ENCODE data around the gene RC3H2. TPM values are rescaled to one million over a fixed set of nuclear protein-coding genes. Genes with fewer than 3 reads are reported as not detected.

RC3H2 gene
- total and polyA plus RNA-seq, 10 of the 15 experiments (the other 5 are each of a cell fraction or from before 2014, with no cell fraction given), result 7.2 to 25.5 (median 16.1) TPM

GRCh38 chr9:122931226-122932121, 26.3 kb upstream of the RC3H2 start, which contains the start of gene ZBTB26 (continued):
- TF ChIP-seq, protein P1, sequence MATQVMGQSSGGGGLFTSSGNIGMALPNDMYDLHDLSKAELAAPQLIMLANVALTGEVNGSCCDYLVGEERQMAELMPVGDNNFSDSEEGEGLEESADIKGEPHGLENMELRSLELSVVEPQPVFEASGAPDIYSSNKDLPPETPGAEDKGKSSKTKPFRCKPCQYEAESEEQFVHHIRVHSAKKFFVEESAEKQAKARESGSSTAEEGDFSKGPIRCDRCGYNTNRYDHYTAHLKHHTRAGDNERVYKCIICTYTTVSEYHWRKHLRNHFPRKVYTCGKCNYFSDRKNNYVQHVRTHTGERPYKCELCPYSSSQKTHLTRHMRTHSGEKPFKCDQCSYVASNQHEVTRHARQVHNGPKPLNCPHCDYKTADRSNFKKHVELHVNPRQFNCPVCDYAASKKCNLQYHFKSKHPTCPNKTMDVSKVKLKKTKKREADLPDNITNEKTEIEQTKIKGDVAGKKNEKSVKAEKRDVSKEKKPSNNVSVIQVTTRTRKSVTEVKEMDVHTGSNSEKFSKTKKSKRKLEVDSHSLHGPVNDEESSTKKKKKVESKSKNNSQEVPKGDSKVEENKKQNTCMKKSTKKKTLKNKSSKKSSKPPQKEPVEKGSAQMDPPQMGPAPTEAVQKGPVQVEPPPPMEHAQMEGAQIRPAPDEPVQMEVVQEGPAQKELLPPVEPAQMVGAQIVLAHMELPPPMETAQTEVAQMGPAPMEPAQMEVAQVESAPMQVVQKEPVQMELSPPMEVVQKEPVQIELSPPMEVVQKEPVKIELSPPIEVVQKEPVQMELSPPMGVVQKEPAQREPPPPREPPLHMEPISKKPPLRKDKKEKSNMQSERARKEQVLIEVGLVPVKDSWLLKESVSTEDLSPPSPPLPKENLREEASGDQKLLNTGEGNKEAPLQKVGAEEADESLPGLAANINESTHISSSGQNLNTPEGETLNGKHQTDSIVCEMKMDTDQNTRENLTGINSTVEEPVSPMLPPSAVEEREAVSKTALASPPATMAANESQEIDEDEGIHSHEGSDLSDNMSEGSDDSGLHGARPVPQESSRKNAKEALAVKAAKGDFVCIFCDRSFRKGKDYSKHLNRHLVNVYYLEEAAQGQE (IDR thresholded peaks at IDR 0.05; ENCODE audit: low read depth, low read length), result no peak; the same call in 1 of the 2 replicates
- TF ChIP-seq CHD4 (IDR thresholded peaks at IDR 0.05) (no peak), DPF2 (IDR thresholded peaks at IDR 0.05) (peak; percentile 50; the same call in 1 of the 2 replicates), TCF7 (IDR thresholded peaks at IDR 0.05; ENCODE audit: borderline replicate concordance) (0 out of 2 replicates have a peak, but pooled peaks have one; percentile 20), MXI1 (IDR thresholded peaks at IDR 0.05; ENCODE audit: low read depth, low read length) (0 out of 2 replicates have a peak, but pooled peaks have one; percentile 36), ZNF24 (IDR thresholded peaks at IDR 0.05) (no peak), PAX8 (IDR thresholded peaks at IDR 0.05) (no peak), ASH2L (IDR thresholded peaks at IDR 0.05; ENCODE audit: borderline replicate concordance, low read depth) (peak; percentile 30; the same call in 1 of the 2 replicates), IKZF2 (IDR thresholded peaks at IDR 0.05) (peak; percentile 68 to 80; a peak in 3 of 4 replicates), ZNF384 (IDR thresholded peaks at IDR 0.05; ENCODE audit: borderline replicate concordance, low read depth, low read length) (no peak), CHD1 (IDR thresholded peaks at IDR 0.05; ENCODE audit: low read depth, low read length) (no peak), SIX5 (IDR thresholded peaks at IDR 0.05; ENCODE audit: low read depth, low read length, severe bottlenecking) (peak; percentile 38), SIN3A (IDR thresholded peaks at IDR 0.05; ENCODE audit: low read depth, low read length) (peak; percentile 47; the same call in 1 of the 2 replicates), HDAC2 (IDR thresholded peaks at IDR 0.05) (no peak), RCOR1 (conservative IDR thresholded peaks at IDR 0.05; ENCODE audit: low read depth, low read length) (no peak), MTA2 (IDR thresholded peaks at IDR 0.05; ENCODE audit: low read depth) (peak; percentile 27; the same call in 1 of the 2 replicates), NRF1 (conservative IDR thresholded peaks at IDR 0.05; ENCODE audit: low read depth, low read length) (no peak), POLR2AphosphoS5 (IDR thresholded peaks at IDR 0.05; ENCODE audit: low read length) (peak; percentile 86)
- TF ChIP-seq, protein P2, sequence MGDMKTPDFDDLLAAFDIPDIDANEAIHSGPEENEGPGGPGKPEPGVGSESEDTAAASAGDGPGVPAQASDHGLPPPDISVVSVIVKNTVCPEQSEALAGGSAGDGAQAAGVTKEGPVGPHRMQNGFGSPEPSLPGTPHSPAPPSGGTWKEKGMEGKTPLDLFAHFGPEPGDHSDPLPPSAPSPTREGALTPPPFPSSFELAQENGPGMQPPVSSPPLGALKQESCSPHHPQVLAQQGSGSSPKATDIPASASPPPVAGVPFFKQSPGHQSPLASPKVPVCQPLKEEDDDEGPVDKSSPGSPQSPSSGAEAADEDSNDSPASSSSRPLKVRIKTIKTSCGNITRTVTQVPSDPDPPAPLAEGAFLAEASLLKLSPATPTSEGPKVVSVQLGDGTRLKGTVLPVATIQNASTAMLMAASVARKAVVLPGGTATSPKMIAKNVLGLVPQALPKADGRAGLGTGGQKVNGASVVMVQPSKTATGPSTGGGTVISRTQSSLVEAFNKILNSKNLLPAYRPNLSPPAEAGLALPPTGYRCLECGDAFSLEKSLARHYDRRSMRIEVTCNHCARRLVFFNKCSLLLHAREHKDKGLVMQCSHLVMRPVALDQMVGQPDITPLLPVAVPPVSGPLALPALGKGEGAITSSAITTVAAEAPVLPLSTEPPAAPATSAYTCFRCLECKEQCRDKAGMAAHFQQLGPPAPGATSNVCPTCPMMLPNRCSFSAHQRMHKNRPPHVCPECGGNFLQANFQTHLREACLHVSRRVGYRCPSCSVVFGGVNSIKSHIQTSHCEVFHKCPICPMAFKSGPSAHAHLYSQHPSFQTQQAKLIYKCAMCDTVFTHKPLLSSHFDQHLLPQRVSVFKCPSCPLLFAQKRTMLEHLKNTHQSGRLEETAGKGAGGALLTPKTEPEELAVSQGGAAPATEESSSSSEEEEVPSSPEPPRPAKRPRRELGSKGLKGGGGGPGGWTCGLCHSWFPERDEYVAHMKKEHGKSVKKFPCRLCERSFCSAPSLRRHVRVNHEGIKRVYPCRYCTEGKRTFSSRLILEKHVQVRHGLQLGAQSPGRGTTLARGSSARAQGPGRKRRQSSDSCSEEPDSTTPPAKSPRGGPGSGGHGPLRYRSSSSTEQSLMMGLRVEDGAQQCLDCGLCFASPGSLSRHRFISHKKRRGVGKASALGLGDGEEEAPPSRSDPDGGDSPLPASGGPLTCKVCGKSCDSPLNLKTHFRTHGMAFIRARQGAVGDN (IDR thresholded peaks at IDR 0.05), result no peak
- TF ChIP-seq, protein P3, sequence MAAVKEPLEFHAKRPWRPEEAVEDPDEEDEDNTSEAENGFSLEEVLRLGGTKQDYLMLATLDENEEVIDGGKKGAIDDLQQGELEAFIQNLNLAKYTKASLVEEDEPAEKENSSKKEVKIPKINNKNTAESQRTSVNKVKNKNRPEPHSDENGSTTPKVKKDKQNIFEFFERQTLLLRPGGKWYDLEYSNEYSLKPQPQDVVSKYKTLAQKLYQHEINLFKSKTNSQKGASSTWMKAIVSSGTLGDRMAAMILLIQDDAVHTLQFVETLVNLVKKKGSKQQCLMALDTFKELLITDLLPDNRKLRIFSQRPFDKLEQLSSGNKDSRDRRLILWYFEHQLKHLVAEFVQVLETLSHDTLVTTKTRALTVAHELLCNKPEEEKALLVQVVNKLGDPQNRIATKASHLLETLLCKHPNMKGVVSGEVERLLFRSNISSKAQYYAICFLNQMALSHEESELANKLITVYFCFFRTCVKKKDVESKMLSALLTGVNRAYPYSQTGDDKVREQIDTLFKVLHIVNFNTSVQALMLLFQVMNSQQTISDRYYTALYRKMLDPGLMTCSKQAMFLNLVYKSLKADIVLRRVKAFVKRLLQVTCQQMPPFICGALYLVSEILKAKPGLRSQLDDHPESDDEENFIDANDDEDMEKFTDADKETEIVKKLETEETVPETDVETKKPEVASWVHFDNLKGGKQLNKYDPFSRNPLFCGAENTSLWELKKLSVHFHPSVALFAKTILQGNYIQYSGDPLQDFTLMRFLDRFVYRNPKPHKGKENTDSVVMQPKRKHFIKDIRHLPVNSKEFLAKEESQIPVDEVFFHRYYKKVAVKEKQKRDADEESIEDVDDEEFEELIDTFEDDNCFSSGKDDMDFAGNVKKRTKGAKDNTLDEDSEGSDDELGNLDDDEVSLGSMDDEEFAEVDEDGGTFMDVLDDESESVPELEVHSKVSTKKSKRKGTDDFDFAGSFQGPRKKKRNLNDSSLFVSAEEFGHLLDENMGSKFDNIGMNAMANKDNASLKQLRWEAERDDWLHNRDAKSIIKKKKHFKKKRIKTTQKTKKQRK (IDR thresholded peaks at IDR 0.05; ENCODE audit: low read depth, low read length), result no peak
